ENCODE data around the gene CCDC40.
A peak's percentile ranks its signal among the peaks of the same experiment; 100 is the strongest.

The CCDC40 gene

DNA sequence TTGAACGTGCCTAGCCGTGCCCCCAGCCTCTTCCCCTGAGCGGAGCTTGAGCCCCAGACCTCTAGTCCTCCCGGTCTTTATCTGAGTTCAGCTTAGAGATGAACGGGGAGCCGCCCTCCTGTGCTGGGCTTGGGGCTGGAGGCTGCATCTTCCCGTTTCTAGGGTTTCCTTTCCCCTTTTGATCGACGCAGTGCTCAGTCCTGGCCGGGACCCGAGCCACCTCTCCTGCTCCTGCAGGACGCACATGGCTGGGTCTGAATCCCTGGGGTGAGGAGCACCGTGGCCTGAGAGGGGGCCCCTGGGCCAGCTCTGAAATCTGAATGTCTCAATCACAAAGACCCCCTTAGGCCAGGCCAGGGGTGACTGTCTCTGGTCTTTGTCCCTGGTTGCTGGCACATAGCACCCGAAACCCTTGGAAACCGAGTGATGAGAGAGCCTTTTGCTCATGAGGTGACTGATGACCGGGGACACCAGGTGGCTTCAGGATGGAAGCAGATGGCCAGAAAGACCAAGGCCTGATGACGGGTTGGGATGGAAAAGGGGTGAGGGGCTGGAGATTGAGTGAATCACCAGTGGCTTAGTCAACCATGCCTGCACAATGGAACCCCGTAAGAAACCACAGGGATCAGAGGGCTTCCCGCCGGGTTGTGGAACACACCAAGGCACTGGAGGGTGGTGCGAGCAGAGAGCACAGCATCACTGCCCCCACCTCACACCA, 65.7 kb downstream of the CCDC40 start:
- peak; percentile 8 for DNase-seq (ENCODE audit: low spot score)

GRCh38 chr17:80102664-80103448, 66.4 kb downstream of the CCDC40 start:
- DNase-seq (ENCODE audit: low spot score): no peak

GRCh38 chr17:80103449-80104085, 67.1 kb downstream of the CCDC40 start:
- no peak for DNase-seq (ENCODE audit: low spot score)

DNA sequence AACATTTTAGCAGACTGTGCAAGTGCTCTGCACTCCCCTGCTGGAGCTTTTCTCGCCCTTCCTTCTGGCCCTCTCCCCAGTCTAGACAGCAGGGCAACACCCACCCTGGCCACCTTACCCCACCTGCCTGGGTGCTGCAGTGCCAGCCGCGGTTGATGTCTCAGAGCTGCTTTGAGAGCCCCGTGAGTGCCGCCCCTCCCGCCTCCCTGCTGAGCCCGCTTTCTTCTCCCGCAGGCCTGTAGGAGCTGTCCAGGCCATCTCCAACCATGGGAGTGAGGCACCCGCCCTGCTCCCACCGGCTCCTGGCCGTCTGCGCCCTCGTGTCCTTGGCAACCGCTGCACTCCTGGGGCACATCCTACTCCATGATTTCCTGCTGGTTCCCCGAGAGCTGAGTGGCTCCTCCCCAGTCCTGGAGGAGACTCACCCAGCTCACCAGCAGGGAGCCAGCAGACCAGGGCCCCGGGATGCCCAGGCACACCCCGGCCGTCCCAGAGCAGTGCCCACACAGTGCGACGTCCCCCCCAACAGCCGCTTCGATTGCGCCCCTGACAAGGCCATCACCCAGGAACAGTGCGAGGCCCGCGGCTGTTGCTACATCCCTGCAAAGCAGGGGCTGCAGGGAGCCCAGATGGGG, 68.0 kb downstream of the CCDC40 start:
- no peak for DNase-seq (ENCODE audit: low spot score)

DNA sequence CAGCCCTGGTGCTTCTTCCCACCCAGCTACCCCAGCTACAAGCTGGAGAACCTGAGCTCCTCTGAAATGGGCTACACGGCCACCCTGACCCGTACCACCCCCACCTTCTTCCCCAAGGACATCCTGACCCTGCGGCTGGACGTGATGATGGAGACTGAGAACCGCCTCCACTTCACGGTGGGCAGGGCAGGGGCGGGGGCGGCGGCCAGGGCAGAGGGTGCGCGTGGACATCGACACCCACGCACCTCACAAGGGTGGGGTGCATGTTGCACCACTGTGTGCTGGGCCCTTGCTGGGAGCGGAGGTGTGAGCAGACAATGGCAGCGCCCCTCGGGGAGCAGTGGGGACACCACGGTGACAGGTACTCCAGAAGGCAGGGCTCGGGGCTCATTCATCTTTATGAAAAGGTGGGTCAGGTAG, 68.5 kb downstream of the CCDC40 start:
- no peak for DNase-seq (ENCODE audit: low spot score)

DNA sequence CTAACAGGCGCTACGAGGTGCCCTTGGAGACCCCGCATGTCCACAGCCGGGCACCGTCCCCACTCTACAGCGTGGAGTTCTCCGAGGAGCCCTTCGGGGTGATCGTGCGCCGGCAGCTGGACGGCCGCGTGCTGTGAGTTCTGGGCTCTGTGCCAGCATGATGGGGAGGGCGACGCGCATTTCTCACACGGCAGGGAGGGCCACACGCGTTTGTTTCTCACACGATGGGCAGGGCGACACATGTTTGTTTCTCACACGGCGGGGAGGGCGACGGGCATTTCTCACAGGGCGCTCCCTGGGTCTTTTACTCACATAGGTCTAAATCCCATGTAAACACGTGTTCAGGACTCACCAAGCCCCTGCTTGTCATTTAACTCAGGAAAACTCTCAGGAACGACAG, 69.3 kb downstream of the CCDC40 start:
- no peak for DNase-seq (ENCODE audit: low spot score)

DNA sequence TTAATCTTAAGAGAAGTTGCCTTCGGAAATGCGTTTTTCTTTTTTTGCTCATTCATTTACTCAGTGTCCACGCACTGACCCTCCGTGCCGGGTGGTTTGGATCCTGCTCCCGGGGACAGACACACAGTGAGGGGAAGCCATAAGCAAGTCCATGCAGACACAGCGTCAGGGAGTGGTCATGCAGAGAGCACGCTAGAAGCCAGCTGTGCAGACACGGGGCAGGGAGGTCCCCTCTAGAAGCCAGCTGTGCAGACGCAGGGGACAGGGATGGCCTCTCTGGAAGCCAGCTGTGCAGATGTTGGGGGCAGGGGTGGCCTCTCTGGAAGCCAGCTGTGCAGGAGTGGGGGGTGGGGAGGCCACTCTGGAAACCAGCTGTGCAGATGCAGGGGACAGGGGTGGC, 69.7 kb downstream of the CCDC40 start:
- no peak for DNase-seq (ENCODE audit: low spot score)

GRCh38 chr17:80106751-80107150, 70.3 kb downstream of the CCDC40 start:
- DNase-seq (ENCODE audit: low spot score): no peak

DNA sequence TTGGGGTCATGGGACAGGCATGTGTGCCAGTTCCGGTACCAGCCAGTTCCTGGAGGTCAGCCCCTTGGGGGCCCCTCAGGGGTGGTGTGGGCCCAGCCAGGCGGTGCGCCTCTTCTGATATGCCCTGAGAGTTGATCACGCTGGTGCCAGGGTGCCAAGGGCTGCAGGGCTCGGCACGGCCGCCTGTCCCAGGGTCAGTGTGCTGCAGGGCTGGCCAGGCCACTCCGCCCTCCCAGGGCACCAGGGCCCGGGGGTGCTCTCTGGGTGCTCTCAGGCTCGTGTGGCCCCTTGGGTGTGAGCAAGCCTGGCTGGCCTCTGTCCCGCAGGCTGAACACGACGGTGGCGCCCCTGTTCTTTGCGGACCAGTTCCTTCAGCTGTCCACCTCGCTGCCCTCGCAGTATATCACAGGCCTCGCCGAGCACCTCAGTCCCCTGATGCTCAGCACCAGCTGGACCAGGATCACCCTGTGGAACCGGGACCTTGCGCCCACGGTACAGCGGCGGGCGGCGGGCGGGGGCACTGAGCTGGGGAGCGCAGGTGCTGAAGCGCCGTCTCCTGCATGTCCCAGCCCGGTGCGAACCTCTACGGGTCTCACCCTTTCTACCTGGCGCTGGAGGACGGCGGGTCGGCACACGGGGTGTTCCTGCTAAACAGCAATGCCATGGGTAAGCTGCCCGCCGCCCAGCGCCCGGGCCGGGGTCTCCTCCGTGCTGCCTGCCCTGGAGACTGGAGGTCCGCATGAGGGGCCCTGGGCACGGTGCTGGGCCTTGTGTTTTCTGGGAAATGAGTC, 71.0 kb downstream of the CCDC40 start:
- no peak for DNase-seq (ENCODE audit: low spot score)

- DNase-seq (ENCODE audit: low spot score): no peak
Measured at GRCh38 chr17:80108036-80108971, 71.9 kb downstream of the CCDC40 start.

DNA sequence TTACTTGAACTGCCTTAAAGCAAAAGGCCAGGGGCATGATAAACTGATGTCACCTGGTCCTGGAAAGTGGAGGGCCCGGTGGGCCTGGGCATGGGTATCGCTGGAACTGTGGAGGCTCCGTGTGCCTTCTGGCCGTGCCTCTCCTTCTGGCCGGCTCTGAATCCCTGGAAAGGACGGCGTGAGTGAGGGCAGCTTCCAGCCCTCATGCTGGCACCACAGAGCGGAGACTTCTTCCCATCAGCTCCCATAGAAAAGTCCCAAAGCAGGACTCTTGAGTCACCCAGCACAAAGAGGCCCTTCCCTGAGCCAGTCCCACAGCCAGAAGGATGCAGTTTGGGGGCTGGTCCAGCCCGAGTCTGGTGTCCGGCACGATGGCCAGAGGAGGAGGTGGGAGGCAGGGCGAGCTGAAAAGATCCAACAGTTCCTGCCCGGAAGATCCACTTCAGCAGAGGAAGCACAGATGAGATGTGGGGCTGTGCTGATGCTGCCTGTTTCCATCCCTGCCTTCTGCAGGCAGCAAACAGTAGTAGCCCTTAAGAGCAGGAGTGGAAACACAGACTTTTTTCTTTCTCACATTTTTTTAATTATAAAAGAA, 72.7 kb downstream of the CCDC40 start:
- no peak for DNase-seq (ENCODE audit: low spot score)

GRCh38 chr17:80109713-80110446, 73.4 kb downstream of the CCDC40 start:
- DNase-seq (ENCODE audit: low spot score): no peak

GRCh38 chr17:80110447-80110812, 74.0 kb downstream of the CCDC40 start:
- no peak for DNase-seq (ENCODE audit: low spot score)

GRCh38 chr17:80110927-80111701, 74.7 kb downstream of the CCDC40 start:
- no peak for DNase-seq (ENCODE audit: low spot score)

DNA sequence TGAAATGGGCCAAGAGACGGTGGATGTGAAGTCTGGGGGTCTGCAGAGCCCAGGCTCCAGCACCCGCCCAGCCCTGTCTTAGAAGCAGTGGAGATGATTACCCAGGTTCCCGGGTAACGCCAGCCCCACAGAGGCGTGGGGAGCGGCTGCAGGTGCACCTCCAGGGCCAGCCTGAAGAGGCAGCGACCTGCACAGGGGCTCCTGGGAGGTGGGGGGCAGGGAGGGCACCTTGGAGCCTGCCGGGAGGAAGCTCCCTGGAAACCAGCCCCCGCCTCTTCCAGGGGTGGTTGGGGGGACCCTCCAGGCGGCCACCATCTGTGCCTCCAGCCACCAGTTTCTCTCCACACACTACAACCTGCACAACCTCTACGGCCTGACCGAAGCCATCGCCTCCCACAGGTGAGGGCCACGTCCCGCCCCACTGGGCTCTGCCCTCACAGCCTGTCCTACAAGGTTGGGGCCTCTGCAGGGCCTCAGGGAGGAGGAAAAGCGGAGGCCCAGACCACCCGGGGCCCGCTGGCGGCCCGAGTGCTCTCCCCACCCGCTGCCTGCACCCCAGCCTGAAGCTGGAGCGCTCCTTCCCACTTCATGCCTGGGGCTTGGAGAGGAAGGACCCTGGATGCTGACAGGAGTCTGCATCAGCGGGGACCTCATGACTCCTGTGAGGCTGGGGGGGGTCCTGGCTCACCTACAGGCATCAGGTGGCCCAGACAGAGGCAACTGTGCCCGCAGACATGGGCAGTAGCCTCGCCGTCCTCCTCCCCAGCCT, 75.4 kb downstream of the CCDC40 start:
- no peak for DNase-seq (ENCODE audit: low spot score)

- DNase-seq (ENCODE audit: low spot score): no peak
Measured at GRCh38 chr17:80112471-80113032, 76.1 kb downstream of the CCDC40 start.

DNA sequence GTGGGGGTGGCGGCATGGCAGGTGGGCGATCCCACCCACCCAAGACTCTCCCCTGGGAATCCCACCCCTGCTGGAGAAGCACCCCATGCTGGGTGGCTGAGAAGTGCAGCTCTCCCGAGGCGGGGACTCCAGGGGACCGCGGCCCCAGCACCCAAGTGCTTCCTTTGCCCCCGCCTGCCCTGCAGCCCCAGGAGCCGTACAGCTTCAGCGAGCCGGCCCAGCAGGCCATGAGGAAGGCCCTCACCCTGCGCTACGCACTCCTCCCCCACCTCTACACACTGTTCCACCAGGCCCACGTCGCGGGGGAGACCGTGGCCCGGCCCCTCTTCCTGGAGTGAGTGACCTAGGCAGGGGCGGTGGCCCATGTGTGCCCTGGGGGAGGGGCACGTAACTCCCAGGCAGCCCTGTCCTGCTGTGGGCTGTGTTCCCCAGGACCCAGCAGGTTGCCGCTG, 76.6 kb downstream of the CCDC40 start:
- DNase-seq (ENCODE audit: low spot score): no peak

DNA sequence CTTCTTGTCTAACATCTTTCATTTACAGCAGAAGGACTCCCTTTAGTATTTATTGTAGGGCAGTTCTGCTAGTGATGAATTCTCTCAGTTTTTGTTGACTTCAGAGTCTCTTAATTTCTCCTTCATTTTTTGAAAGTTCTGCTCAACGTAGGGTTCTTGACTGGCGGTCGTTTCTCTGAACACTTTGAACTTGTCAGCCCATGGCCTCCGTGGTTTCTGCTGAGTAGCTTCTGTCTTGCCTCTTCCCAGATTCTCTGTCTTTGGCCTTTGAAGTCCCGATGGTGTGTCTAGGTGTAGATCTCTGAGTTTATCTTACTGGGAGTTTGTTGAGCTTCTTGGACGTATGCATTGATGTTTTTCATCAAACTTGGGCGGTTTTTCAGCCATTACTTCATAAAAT, 78.3 kb downstream of the CCDC40 start:
- DNase-seq (ENCODE audit: low spot score): no peak
